Measurements from ENCODE around the gene MAS1. TPM values are rescaled to one million over a fixed set of nuclear protein-coding genes. Genes with fewer than 3 reads are reported as not detected.

Gene MAS1
- polyA plus RNA-seq, 3 donors: 0.02 to 0.05 (median 0.03) TPM

GRCh38 chr6:159876242-159876641 lies 14.5 kb upstream of the MAS1 start:
- no peak for DNase-seq (ENCODE audit: extremely low read depth in 1 of 11, low read depth in 9 of 11, low spot score in 4 of 11)

GRCh38 chr6:159877256-159877808 lies 13.5 kb upstream of the MAS1 start:
- DNase-seq (ENCODE audit: extremely low read depth in 1 of 11, low read depth in 9 of 11, low spot score in 4 of 11): no peak

- no peak for DNase-seq (ENCODE audit: extremely low read depth in 1 of 11, low read depth in 9 of 11, low spot score in 4 of 11)
Measured at GRCh38 chr6:159878341-159878740, 12.4 kb upstream of the MAS1 start.

- DNase-seq (ENCODE audit: extremely low read depth in 1 of 11, low read depth in 9 of 11, low spot score in 4 of 11): no peak
Measured at GRCh38 chr6:159879856-159880255, 10.9 kb upstream of the MAS1 start.

GRCh38 chr6:159880412-159880975 lies 10.3 kb upstream of the MAS1 start:
- DNase-seq (ENCODE audit: extremely low read depth in 1 of 11, low read depth in 9 of 11, low spot score in 4 of 11): no peak

- no peak for DNase-seq (ENCODE audit: extremely low read depth in 1 of 11, low read depth in 9 of 11, low spot score in 4 of 11)
Measured at GRCh38 chr6:159884720-159885119, 6.1 kb upstream of the MAS1 start.

- DNase-seq (ENCODE audit: extremely low read depth in 1 of 11, low read depth in 9 of 11, low spot score in 4 of 11): no peak
Measured at GRCh38 chr6:159886270-159886669, 4.5 kb upstream of the MAS1 start.

GRCh38 chr6:159887146-159887545 lies 3.6 kb upstream of the MAS1 start:
- no peak for DNase-seq (ENCODE audit: extremely low read depth in 1 of 11, low read depth in 9 of 11, low spot score in 4 of 11)

GRCh38 chr6:159887761-159888160 lies 3.0 kb upstream of the MAS1 start:
- DNase-seq (ENCODE audit: extremely low read depth in 1 of 11, low read depth in 9 of 11, low spot score in 4 of 11): no peak

- DNase-seq (ENCODE audit: extremely low read depth in 1 of 11, low read depth in 9 of 11, low spot score in 4 of 11): no peak
Measured at GRCh38 chr6:159890201-159890600, 587 bp upstream of the MAS1 start.

GRCh38 chr6:159892053-159892452 lies 1.3 kb downstream of the MAS1 start:
- no peak for DNase-seq (ENCODE audit: extremely low read depth in 1 of 11, low read depth in 9 of 11, low spot score in 4 of 11)

- no peak for DNase-seq (ENCODE audit: extremely low read depth in 1 of 11, low read depth in 9 of 11, low spot score in 4 of 11)
Measured at GRCh38 chr6:159893064-159893463, 2.3 kb downstream of the MAS1 start.

- DNase-seq (ENCODE audit: extremely low read depth in 1 of 11, low read depth in 9 of 11, low spot score in 4 of 11): no peak
Measured at GRCh38 chr6:159894991-159895390, 4.2 kb downstream of the MAS1 start.

GRCh38 chr6:159897603-159898002 lies 6.8 kb downstream of the MAS1 start:
- DNase-seq (ENCODE audit: extremely low read depth in 1 of 11, low read depth in 9 of 11, low spot score in 4 of 11): no peak

- DNase-seq (ENCODE audit: extremely low read depth in 1 of 11, low read depth in 9 of 11, low spot score in 4 of 11): no peak
Measured at GRCh38 chr6:159898519-159898918, 7.7 kb downstream of the MAS1 start.

GRCh38 chr6:159899994-159900745 lies 9.4 kb downstream of the MAS1 start:
- peak in 7 of 11 donors; percentile 10 to 35 (median 18) for DNase-seq (ENCODE audit: extremely low read depth in 1 of 11, low read depth in 9 of 11, low spot score in 4 of 11)

GRCh38 chr6:159902620-159903019 lies 11.8 kb downstream of the MAS1 start:
- no peak for DNase-seq (ENCODE audit: extremely low read depth in 1 of 11, low read depth in 9 of 11, low spot score in 4 of 11)

- DNase-seq (ENCODE audit: extremely low read depth in 1 of 11, low read depth in 9 of 11, low spot score in 4 of 11): no peak
Measured at GRCh38 chr6:159904497-159904911, 13.7 kb downstream of the MAS1 start.

GRCh38 chr6:159906400-159906799 lies 15.6 kb downstream of the MAS1 start:
- no peak for DNase-seq (ENCODE audit: extremely low read depth in 1 of 11, low read depth in 9 of 11, low spot score in 4 of 11)

GRCh38 chr6:159908535-159908934 lies 17.7 kb downstream of the MAS1 start:
- no peak for DNase-seq (ENCODE audit: extremely low read depth in 1 of 11, low read depth in 9 of 11, low spot score in 4 of 11)

- no peak for DNase-seq (ENCODE audit: extremely low read depth in 1 of 11, low read depth in 9 of 11, low spot score in 4 of 11)
Measured at GRCh38 chr6:159908979-159909378, 18.2 kb downstream of the MAS1 start.

Measured in renal cortex interstitium (tissue), 11 donors.